HepG2 (cell line): ENCODE results near the gene CLDN20. TPM values are rescaled to one million over a fixed set of nuclear protein-coding genes. Genes with fewer than 3 reads are reported as not detected.

ENCODE experiments used
- CBX2 ChIP-seq, 2 experiments: fragments of 200-600 bp in 1 of 2; sonication (generic); formaldehyde crosslinking in 1 of 2; IDR thresholded peaks; 2 replicates each; pipeline versions ENCODE4 v1.7.0 to v1.8.1; 2018 to 2022; ENCODE audit warnings: low read depth in 2 of 2, low read length in 1 of 2, mild to moderate bottlenecking in 1 of 2, missing genetic modification reagents in 1 of 2
- DPF2 ChIP-seq: sonication (generic); formaldehyde crosslinking; IDR thresholded peaks from 2 replicates; pipeline ENCODE4 v1.4.0; 2020; ENCODE audit warnings: mild to moderate bottlenecking, low read depth, missing genetic modification reagents, borderline replicate concordance
- FOXA3 ChIP-seq: IDR thresholded peaks from 2 replicates; pipeline ENCODE4 v1.6.1; 2016; ENCODE audit warnings: missing genetic modification reagents, missing compliant biosample characterization
- GTF2F1 ChIP-seq: fragments of 150-350 bp; IDR thresholded peaks from 2 replicates; pipeline ENCODE4 v1.6.1; 2014; ENCODE audit warnings: low read length
- KDM2A ChIP-seq: sonication (generic); formaldehyde crosslinking; IDR thresholded peaks from 2 replicates; pipeline ENCODE4 v1.4.0; 2020; ENCODE audit warnings: low read depth, missing genetic modification reagents, borderline replicate concordance
- MBNL3 ChIP-seq: fragments of 250-450 bp; sonication (Bioruptor Pico); conservative IDR thresholded peaks from 2 replicates; pipeline ENCODE4 v1.8.0; 2022; ENCODE audit warnings: mild to moderate bottlenecking, inconsistent platforms
- MXI1 ChIP-seq: IDR thresholded peaks from 3 replicates; pipeline ENCODE4 v1.6.1; 2012; ENCODE audit warnings: low read depth, low read length, inconsistent platforms, borderline replicate concordance
- RORA ChIP-seq: sonication (generic); formaldehyde crosslinking; IDR thresholded peaks from 2 replicates; pipeline ENCODE4 v1.5.0; 2020; ENCODE audit warnings: mild to moderate bottlenecking, missing genetic modification reagents, moderate library complexity
- SMAD9 ChIP-seq: sonication (generic); formaldehyde crosslinking; IDR thresholded peaks from 2 replicates; pipeline ENCODE4 v1.5.1; 2020; ENCODE audit warnings: mild to moderate bottlenecking, missing genetic modification reagents
- YY1 ChIP-seq: IDR thresholded peaks from 2 replicates; pipeline ENCODE4 v1.6.1; 2011; ENCODE audit warnings: low read length, low read depth, moderate library complexity, mild to moderate bottlenecking; ENCODE audit not compliant: insufficient read depth, insufficient replicate concordance
- ZBTB3 ChIP-seq: sonication (generic); formaldehyde crosslinking; IDR thresholded peaks from 2 replicates; pipeline ENCODE4 v1.4.0; 2020; ENCODE audit warnings: low read depth, mild to moderate bottlenecking, moderate library complexity, missing genetic modification reagents, borderline replicate concordance
- ZFP36L2 ChIP-seq: sonication (generic); formaldehyde crosslinking; IDR thresholded peaks from 2 replicates; pipeline ENCODE4 v1.4.0; 2020; ENCODE audit warnings: missing genetic modification reagents
- polyA plus RNA-seq, 8 experiments: library from polyadenylated mRNA; depleted of rRNA in 3 of 8; stranded (reverse) in 7 of 8; unstranded in 1 of 8; fragments of >200 nt; fragmentation: Illumina TruSeq in 4 of 8; extraction: Trizol in 4 of 8; gene quantifications; 2 replicates each; pipeline versions ENCODE4 v1.2.1 to v1.2.3, GENCODE V29; 2011 to 2016; ENCODE audit warnings: low read depth in 4 of 8, missing spikeins in 1 of 8, mixed read lengths in 1 of 8; ENCODE audit not compliant: insufficient read depth in 1 of 8
- total RNA-seq, 5 experiments: library from RNA; depleted of rRNA; stranded (reverse); fragments of >200 nt; fragmentation: Illumina TruSeq; extraction: Trizol; gene quantifications; 2 replicates each; pipeline ENCODE4 v1.2.3, GENCODE V29; 2016; ENCODE audit warnings: low read depth in 1 of 5
- TF ChIP-seq, protein P1 (sequence below), 2 experiments: sonication (generic) in 1 of 2; formaldehyde crosslinking in 1 of 2; IDR thresholded peaks; 2 replicates each; pipeline versions ENCODE4 v1.6.1 to v1.9.0; 2014 to 2022; ENCODE audit warnings: antibody characterized with exemption in 1 of 2, borderline replicate concordance in 1 of 2, inconsistent platforms in 1 of 2, low read depth in 1 of 2, missing genetic modification reagents in 1 of 2
- TF ChIP-seq, protein P2 (sequence below): sonication (generic); formaldehyde crosslinking; IDR thresholded peaks from 2 replicates; pipeline ENCODE4 v1.8.1; 2022; ENCODE audit warnings: low read depth, mild to moderate bottlenecking, missing genetic modification reagents
- TF ChIP-seq, protein P3 (sequence below): IDR thresholded peaks from 2 replicates; pipeline ENCODE4 v1.4.0; 2020; ENCODE audit warnings: mild to moderate bottlenecking, missing genetic modification reagents

Gene CLDN20
- total and polyA plus RNA-seq, 2 of the 13 experiments (the other 11 are each of a cell fraction or from before 2014, with no cell fraction given): not detected

DNA sequence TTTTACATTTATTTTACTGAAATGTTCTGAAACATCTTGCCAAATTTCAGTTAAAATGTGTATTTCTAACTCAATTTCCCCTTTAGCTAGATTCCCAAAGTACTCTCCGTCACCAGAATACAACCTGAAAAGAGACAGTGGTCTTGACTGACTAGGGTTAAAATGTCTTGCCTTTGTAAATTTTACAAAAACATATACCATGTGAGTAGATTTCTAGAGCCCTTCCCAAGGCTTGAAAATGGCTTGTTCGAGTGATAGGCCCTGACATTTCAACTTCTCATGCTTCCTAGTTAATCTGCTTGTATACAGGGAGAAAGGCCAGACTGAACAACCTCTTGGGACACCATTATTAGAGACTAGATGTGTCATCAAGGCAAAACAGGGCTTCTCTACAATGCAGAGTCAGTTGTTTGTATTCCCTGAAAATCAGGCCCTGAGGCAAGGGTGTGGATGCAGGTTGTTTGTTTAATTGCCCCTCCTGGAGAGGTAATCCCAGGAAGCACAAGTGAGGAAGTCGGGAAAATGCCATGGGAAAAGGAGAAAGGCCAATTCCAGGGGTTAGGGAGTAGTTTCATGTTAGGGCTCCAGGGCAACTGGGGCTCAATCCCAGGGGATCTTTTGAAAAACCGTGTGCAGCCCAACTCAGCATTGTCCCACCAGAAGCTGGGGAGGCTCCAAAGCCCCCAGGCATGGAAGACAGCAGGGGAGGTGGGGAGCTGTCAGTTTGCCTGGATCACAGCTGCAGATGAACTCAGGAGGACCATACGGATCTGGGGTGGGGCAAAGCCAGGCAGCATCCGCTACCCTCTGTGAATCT is 62.1 kb downstream of the CLDN20 start (continued):
- TF ChIP-seq, protein P1, sequence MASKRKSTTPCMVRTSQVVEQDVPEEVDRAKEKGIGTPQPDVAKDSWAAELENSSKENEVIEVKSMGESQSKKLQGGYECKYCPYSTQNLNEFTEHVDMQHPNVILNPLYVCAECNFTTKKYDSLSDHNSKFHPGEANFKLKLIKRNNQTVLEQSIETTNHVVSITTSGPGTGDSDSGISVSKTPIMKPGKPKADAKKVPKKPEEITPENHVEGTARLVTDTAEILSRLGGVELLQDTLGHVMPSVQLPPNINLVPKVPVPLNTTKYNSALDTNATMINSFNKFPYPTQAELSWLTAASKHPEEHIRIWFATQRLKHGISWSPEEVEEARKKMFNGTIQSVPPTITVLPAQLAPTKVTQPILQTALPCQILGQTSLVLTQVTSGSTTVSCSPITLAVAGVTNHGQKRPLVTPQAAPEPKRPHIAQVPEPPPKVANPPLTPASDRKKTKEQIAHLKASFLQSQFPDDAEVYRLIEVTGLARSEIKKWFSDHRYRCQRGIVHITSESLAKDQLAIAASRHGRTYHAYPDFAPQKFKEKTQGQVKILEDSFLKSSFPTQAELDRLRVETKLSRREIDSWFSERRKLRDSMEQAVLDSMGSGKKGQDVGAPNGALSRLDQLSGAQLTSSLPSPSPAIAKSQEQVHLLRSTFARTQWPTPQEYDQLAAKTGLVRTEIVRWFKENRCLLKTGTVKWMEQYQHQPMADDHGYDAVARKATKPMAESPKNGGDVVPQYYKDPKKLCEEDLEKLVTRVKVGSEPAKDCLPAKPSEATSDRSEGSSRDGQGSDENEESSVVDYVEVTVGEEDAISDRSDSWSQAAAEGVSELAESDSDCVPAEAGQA (IDR thresholded peaks at IDR 0.05; ENCODE audit: low read depth): no peak
- TF ChIP-seq, protein P1 (CRISPR knock-in tag; IDR thresholded peaks at IDR 0.05; ENCODE audit: borderline replicate concordance): no peak; the same call in 1 of the 2 replicates
- TF ChIP-seq, protein P2, sequence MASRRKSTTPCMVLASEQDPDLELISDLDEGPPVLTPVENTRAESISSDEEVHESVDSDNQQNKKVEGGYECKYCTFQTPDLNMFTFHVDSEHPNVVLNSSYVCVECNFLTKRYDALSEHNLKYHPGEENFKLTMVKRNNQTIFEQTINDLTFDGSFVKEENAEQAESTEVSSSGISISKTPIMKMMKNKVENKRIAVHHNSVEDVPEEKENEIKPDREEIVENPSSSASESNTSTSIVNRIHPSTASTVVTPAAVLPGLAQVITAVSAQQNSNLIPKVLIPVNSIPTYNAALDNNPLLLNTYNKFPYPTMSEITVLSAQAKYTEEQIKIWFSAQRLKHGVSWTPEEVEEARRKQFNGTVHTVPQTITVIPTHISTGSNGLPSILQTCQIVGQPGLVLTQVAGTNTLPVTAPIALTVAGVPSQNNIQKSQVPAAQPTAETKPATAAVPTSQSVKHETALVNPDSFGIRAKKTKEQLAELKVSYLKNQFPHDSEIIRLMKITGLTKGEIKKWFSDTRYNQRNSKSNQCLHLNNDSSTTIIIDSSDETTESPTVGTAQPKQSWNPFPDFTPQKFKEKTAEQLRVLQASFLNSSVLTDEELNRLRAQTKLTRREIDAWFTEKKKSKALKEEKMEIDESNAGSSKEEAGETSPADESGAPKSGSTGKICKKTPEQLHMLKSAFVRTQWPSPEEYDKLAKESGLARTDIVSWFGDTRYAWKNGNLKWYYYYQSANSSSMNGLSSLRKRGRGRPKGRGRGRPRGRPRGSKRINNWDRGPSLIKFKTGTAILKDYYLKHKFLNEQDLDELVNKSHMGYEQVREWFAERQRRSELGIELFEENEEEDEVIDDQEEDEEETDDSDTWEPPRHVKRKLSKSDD (CRISPR knock-in tag): 0 out of 2 replicates have a peak, but pooled peaks have one; percentile 29
- peak; percentile 38 for TF ChIP-seq YY1
- TF ChIP-seq, protein P3, sequence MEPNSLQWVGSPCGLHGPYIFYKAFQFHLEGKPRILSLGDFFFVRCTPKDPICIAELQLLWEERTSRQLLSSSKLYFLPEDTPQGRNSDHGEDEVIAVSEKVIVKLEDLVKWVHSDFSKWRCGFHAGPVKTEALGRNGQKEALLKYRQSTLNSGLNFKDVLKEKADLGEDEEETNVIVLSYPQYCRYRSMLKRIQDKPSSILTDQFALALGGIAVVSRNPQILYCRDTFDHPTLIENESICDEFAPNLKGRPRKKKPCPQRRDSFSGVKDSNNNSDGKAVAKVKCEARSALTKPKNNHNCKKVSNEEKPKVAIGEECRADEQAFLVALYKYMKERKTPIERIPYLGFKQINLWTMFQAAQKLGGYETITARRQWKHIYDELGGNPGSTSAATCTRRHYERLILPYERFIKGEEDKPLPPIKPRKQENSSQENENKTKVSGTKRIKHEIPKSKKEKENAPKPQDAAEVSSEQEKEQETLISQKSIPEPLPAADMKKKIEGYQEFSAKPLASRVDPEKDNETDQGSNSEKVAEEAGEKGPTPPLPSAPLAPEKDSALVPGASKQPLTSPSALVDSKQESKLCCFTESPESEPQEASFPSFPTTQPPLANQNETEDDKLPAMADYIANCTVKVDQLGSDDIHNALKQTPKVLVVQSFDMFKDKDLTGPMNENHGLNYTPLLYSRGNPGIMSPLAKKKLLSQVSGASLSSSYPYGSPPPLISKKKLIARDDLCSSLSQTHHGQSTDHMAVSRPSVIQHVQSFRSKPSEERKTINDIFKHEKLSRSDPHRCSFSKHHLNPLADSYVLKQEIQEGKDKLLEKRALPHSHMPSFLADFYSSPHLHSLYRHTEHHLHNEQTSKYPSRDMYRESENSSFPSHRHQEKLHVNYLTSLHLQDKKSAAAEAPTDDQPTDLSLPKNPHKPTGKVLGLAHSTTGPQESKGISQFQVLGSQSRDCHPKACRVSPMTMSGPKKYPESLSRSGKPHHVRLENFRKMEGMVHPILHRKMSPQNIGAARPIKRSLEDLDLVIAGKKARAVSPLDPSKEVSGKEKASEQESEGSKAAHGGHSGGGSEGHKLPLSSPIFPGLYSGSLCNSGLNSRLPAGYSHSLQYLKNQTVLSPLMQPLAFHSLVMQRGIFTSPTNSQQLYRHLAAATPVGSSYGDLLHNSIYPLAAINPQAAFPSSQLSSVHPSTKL (CRISPR knock-in tag): peak; percentile 27; the same call in 1 of the 2 replicates
- no peak for TF ChIP-seq MXI1
- TF ChIP-seq RORA (CRISPR knock-in tag): no peak
- TF ChIP-seq GTF2F1: no peak
- no peak for TF ChIP-seq KDM2A
- TF ChIP-seq ZBTB3 (CRISPR knock-in tag): peak; percentile 57; the same call in 1 of the 2 replicates
- TF ChIP-seq FOXA3 (CRISPR knock-in tag): no peak; the same call in 1 of the 2 replicates
- TF ChIP-seq ZFP36L2: no peak
- TF ChIP-seq DPF2: no peak
- no peak for TF ChIP-seq SMAD9 (CRISPR knock-in tag)
- TF ChIP-seq CBX2 (IDR thresholded peaks at IDR 0.05; ENCODE audit: low read depth, low read length): no peak
- no peak for TF ChIP-seq CBX2 (CRISPR knock-in tag; IDR thresholded peaks at IDR 0.05; ENCODE audit: low read depth)
- no peak for TF ChIP-seq MBNL3 (CRISPR knock-in tag)
